Measurements from ENCODE around the gene RBBP6.
"Not testable (repeated sequence)": the region's sequence is repeated elsewhere in the genome, so short reads cannot be mapped to it uniquely, and the experiment has no call there.

RBBP6 gene

GRCh38 chr16:24611310-24611709, 71.9 kb downstream of the RBBP6 start:
- Histone ChIP-seq H3K4me3 (ENCODE audit: low read depth, low read length) (no peak overlapping the region), H3K9ac (ENCODE audit: low read depth, low read length) (no peak overlapping the region), H3K27ac (ENCODE audit: low read depth, low read length) (no peak overlapping the region), H3K9me3 (ENCODE audit: control insufficient read depth, insufficient read depth, low read length) (no peaks in the 10 kb centered on the region), H3K4me1 (ENCODE audit: control insufficient read depth, insufficient read depth, low read length) (no peaks in the 10 kb centered on the region), H3K36me3 (ENCODE audit: control insufficient read depth, insufficient read depth, low read length) (no peaks in the 10 kb centered on the region), H3K27me3 (ENCODE audit: control insufficient read depth, insufficient read depth, low read length) (peaks cover 26% of the 10 kb centered on the region)

- Histone ChIP-seq H3K4me1 (ENCODE audit: control insufficient read depth, insufficient read depth, low read length) (no peaks in the 10 kb centered on the region), H3K27me3 (ENCODE audit: control insufficient read depth, insufficient read depth, low read length) (peaks cover 26% of the 10 kb centered on the region), H3K36me3 (ENCODE audit: control insufficient read depth, insufficient read depth, low read length) (no peaks in the 10 kb centered on the region), H3K4me3 (ENCODE audit: low read depth, low read length) (no peak overlapping the region), H3K27ac (ENCODE audit: low read depth, low read length) (no peak overlapping the region), H3K9me3 (ENCODE audit: control insufficient read depth, insufficient read depth, low read length) (no peaks in the 10 kb centered on the region), H3K9ac (ENCODE audit: low read depth, low read length) (no peak overlapping the region)
These were observed 73.3 kb downstream of the RBBP6 start for GRCh38 chr16:24612656-24613055.

GRCh38 chr16:24613267-24613666, 73.9 kb downstream of the RBBP6 start:
- H3K36me3 ChIP-seq (ENCODE audit: control insufficient read depth, insufficient read depth, low read length); H3K27ac ChIP-seq (ENCODE audit: low read depth, low read length); H3K4me1 ChIP-seq (ENCODE audit: control insufficient read depth, insufficient read depth, low read length); H3K4me3 ChIP-seq (ENCODE audit: low read depth, low read length); H3K9ac ChIP-seq (ENCODE audit: low read depth, low read length); H3K9me3 ChIP-seq (ENCODE audit: control insufficient read depth, insufficient read depth, low read length): not testable (repeated sequence)
- peaks cover 26% of the 10 kb centered on the region for H3K27me3 ChIP-seq (ENCODE audit: control insufficient read depth, insufficient read depth, low read length)

- no peaks in the 10 kb centered on the region for H3K4me1 ChIP-seq (ENCODE audit: control insufficient read depth, insufficient read depth, low read length)
- no peak overlapping the region for H3K9ac ChIP-seq (ENCODE audit: low read depth, low read length)
- H3K27ac ChIP-seq (ENCODE audit: low read depth, low read length) = no peak overlapping the region
- no peaks in the 10 kb centered on the region for H3K9me3 ChIP-seq (ENCODE audit: control insufficient read depth, insufficient read depth, low read length)
- H3K4me3 ChIP-seq (ENCODE audit: low read depth, low read length) = no peak overlapping the region
- no peaks in the 10 kb centered on the region for H3K36me3 ChIP-seq (ENCODE audit: control insufficient read depth, insufficient read depth, low read length)
- H3K27me3 ChIP-seq (ENCODE audit: control insufficient read depth, insufficient read depth, low read length) = no peaks in the 10 kb centered on the region
These were observed 78.1 kb downstream of the RBBP6 start for GRCh38 chr16:24617502-24617901.
